HepG2 (cell line): Measurements from ENCODE around the gene CDT1. TPM values are rescaled to one million over a fixed set of nuclear protein-coding genes. Genes with fewer than 3 reads are reported as not detected.

Source experiments
- AHDC1 ChIP-seq: sonication (generic); formaldehyde crosslinking; IDR thresholded peaks from 2 replicates; pipeline ENCODE4 v1.5.1; 2020; ENCODE audit warnings: mild to moderate bottlenecking, missing genetic modification reagents, borderline replicate concordance
- DPF2 ChIP-seq: sonication (generic); formaldehyde crosslinking; IDR thresholded peaks from 2 replicates; pipeline ENCODE4 v1.4.0; 2020; ENCODE audit warnings: mild to moderate bottlenecking, low read depth, missing genetic modification reagents, borderline replicate concordance
- FLYWCH1 ChIP-seq: sonication (generic); formaldehyde crosslinking; IDR thresholded peaks from 2 replicates; pipeline ENCODE4 v1.8.1; 2023; ENCODE audit warnings: mild to moderate bottlenecking, missing genetic modification reagents
- FOXM1 ChIP-seq: sonication (generic); formaldehyde crosslinking; IDR thresholded peaks from 2 replicates; pipeline ENCODE4 v1.5.0; 2020; ENCODE audit warnings: missing genetic modification reagents
- GZF1 ChIP-seq: sonication (generic); formaldehyde crosslinking; IDR thresholded peaks from 2 replicates; pipeline ENCODE4 v1.5.1; 2020; ENCODE audit warnings: mild to moderate bottlenecking, missing genetic modification reagents
- HBP1 ChIP-seq: IDR thresholded peaks from 2 replicates; pipeline ENCODE4 v1.6.1; 2016; ENCODE audit warnings: low read depth, control low read depth
- MLXIP ChIP-seq: sonication (generic); formaldehyde crosslinking; IDR thresholded peaks from 2 replicates; pipeline ENCODE4 v1.9.0; 2021; ENCODE audit warnings: missing genetic modification reagents, borderline replicate concordance
- NCOA2 ChIP-seq: sonication (generic); formaldehyde crosslinking; IDR thresholded peaks from 2 replicates; pipeline ENCODE4 v1.8.0; 2022; ENCODE audit warnings: inconsistent platforms
- SMAD9 ChIP-seq: sonication (generic); formaldehyde crosslinking; IDR thresholded peaks from 2 replicates; pipeline ENCODE4 v1.5.1; 2020; ENCODE audit warnings: mild to moderate bottlenecking, missing genetic modification reagents
- SNAPC5 ChIP-seq: sonication (generic); formaldehyde crosslinking; IDR thresholded peaks from 2 replicates; pipeline ENCODE4 v1.8.1; 2023; ENCODE audit warnings: mild to moderate bottlenecking, missing genetic modification reagents, borderline replicate concordance
- SSRP1 ChIP-seq: IDR thresholded peaks from 2 replicates; pipeline ENCODE4 v1.6.1; 2016; ENCODE audit warnings: control low read depth
- THAP9 ChIP-seq: sonication (generic); formaldehyde crosslinking; IDR thresholded peaks from 2 replicates; pipeline ENCODE4; 2020; ENCODE audit warnings: missing genetic modification reagents, mild to moderate bottlenecking, borderline replicate concordance
- ZNF720 ChIP-seq: sonication (generic); formaldehyde crosslinking; IDR thresholded peaks from 2 replicates; pipeline ENCODE4 v1.4.0; 2020; ENCODE audit warnings: missing genetic modification reagents
- ZNF883 ChIP-seq: sonication (generic); formaldehyde crosslinking; IDR thresholded peaks from 2 replicates; pipeline ENCODE4 v1.5.1; 2020; ENCODE audit warnings: mild to moderate bottlenecking, missing genetic modification reagents; ENCODE audit errors: not compliant biosample characterization
- polyA plus RNA-seq, 8 experiments: library from polyadenylated mRNA; depleted of rRNA in 3 of 8; stranded (reverse) in 7 of 8; unstranded in 1 of 8; fragments of >200 nt; fragmentation: Illumina TruSeq in 4 of 8; extraction: Trizol in 4 of 8; gene quantifications; 2 replicates each; pipeline versions ENCODE4 v1.2.1 to v1.2.3, GENCODE V29; 2011 to 2016; ENCODE audit warnings: low read depth in 4 of 8, missing spikeins in 1 of 8, mixed read lengths in 1 of 8; ENCODE audit not compliant: insufficient read depth in 1 of 8
- total RNA-seq, 5 experiments: library from RNA; depleted of rRNA; stranded (reverse); fragments of >200 nt; fragmentation: Illumina TruSeq; extraction: Trizol; gene quantifications; 2 replicates each; pipeline ENCODE4 v1.2.3, GENCODE V29; 2016; ENCODE audit warnings: low read depth in 1 of 5

Gene CDT1
- total and polyA plus RNA-seq, 2 of the 13 experiments (the other 11 are each of a cell fraction or from before 2014, with no cell fraction given): 23.1 to 23.8 TPM

- no peak for TF ChIP-seq AHDC1
- no peak for TF ChIP-seq SNAPC5 (CRISPR knock-in tag)
- peak; percentile 15; the same call in 1 of the 2 replicates for TF ChIP-seq MLXIP (CRISPR knock-in tag)
- TF ChIP-seq NCOA2 (CRISPR knock-in tag): peak; percentile 39; the same call in 1 of the 2 replicates
- no peak for TF ChIP-seq THAP9 (CRISPR knock-in tag)
- TF ChIP-seq HBP1 (CRISPR knock-in tag): 0 out of 2 replicates have a peak, but pooled peaks have one; percentile 29
- 0 out of 2 replicates have a peak, but pooled peaks have one; percentile 14 for TF ChIP-seq FOXM1 (CRISPR knock-in tag)
- no peak for TF ChIP-seq DPF2 (CRISPR knock-in tag)
- TF ChIP-seq ZNF720: no peak
- TF ChIP-seq ZNF883 (CRISPR knock-in tag): peak; percentile 88
- no peak for TF ChIP-seq FLYWCH1 (CRISPR knock-in tag)
- no peak for TF ChIP-seq SMAD9 (CRISPR knock-in tag)
- no peak for TF ChIP-seq SSRP1 (CRISPR knock-in tag)
- peak; percentile 92 for TF ChIP-seq GZF1 (CRISPR knock-in tag)
These were observed at the start of gene CDT1 (continued) for GRCh38 chr16:88803264-88803987.
